Kasumi-1 (cell line): ENCODE measurements around the gene USH1C.

Source experiments
- DNase-seq, 2 experiments: peaks; one replicate each; lab custom pipeline; 2025; lab: John Stamatoyannopoulos, UW

Gene USH1C

DNA sequence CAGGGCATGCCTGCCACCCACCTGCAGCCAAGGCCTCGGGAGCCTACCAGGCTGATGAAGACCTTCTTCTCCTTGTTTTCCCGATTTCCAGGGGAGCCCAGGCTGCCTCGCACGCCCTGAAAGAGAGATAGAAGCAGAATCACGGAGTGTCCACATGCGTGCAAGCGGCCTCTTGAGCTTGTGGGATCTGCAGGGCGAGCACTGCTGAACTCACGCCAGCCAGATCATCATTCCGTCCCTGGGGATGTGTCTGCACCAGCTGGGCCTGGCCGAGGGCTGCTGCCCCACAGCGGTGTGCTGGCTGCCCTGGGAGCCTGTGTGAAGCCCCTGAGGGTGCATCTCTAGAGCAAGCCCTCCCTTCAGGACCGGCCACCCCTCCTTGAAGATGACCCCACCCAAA is 17.9 kb downstream of the USH1C start:
- no peak for DNase-seq

DNA sequence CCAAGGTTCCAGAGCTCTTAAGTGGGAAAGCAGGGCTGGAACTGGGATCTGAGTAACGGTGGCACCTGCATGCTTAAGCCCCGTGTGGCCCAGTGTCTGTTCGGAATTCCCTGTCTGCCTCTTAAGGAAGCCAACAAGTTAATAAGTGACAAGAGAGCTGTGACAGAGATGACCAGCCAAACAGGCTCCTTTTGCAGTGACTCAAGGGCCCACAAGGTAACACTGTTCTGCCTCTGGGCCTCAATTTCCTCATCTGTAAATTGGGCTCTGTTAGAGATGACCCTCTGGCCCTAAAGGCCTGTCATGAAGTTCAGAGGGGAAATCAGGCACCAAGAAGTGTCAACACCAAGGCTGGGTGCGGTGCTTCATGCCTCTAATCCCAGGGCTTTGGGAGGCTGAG is 18.6 kb downstream of the USH1C start:
- no peak for DNase-seq

DNA sequence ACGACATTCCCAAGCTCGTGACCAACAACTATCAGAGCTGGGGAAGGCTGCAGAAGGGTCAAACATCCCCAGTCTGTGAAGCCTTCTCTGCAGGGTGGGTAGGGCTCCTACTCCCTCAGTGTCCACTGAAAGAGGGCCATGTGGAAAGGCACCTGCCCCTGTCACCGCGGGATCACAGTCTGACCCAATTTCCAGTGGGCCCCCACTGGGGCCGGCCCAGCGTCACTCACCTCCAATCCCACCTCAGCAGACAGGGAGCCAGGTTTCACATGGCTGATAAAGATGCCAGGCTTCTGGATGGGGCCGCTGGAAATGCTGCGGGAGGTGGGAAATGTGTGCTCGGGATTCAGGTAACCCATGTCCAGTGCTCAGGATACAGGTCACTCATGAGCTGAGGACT is 20.0 kb downstream of the USH1C start:
- no peak for DNase-seq

DNA sequence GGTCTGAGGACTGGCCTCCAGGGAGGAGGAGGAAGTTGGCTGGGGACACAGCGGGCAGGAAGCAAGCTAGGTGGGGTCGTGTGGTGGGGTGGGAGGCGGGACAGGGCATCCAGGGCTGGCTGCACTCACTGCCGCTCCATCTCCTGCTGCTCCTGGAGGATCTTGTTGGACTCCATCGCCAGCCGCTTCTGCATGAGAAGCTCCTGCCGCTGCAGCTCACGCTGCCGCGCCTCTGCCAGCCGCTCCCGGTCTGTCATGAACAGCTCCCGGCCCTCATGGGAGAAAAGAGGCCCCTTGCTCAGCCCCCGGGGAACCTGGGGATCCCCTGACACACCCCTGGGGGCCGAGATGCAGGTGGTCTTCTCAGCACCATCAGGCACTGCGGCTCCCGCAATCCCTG is 21.6 kb downstream of the USH1C start:
- no peak for DNase-seq

DNA sequence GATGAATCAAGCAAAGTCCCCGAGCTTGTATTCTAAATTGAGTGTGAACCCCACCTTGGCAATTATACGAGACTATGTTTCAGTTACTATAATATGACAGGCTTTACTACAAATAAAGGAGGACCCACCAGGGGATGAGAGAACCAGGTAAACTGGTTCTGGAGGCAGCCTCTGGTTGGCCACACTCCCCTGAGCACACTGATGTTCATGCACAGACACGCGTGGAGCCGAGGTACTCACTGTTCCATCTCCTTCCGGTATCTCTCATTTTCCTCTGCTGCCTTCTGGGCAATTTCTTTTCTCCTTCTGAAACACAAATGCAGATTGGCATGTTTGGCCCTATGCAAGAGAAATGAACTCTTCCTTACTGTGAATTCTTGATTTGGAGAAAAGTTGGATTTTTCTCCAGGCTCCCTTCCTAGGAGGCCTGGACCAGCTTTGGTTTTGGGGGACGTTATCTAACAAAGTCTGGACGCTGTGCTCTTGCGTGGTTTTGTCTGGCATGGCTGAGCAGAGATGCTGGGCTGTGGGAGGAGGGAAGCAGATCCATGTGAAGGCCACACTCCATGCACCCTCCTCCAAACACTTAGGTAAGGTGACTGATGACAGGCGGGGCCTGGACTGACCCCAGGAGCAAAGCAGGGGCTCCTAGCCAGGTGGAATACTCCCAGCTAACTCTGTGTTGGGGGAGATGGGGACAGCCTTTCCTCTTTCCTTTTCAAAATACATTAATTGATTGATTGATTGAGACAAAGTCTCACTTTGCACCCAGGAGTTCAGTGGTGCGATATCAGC is 22.9 kb downstream of the USH1C start:
- DNase-seq, result no peak

DNA sequence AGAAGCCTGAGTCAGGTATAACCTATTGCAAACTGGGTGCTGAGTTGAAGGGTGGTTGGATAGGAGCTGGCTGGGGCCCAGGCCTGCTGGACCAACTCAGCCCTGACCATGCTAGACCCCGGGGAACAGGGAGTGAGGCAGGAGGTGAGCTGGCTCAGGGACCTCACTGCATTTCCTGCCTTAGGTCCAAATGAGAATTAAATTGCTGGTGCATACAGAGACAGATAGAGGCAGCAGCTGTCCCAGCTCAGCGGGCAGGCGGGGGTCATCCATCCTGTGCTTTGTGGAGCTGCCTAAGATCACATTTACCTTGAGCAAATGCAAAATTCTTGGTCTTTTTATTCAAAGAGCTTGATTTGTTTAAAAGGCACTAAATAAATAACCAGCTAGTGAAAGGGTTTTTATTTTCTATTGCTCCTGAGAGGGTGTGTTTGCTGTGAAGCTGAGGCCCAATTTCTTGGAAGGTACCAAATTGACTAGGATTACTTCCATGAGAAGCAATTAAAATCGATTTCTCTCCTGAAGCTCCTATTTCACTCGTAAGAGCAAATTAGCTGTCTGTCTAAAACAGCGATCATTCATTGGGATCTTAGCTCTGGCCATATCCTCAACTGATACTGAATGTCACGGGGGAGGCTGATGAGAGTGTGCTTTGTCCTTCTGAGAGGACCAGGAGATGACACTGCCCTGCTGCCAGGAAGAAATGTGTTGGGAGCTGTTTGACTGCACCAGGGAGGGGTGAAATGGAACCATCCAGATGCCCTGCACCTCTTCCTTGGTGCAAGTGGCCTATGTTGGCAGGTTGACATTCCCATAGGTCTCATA is 24.9 kb downstream of the USH1C start:
- DNase-seq, result no peak

DNA sequence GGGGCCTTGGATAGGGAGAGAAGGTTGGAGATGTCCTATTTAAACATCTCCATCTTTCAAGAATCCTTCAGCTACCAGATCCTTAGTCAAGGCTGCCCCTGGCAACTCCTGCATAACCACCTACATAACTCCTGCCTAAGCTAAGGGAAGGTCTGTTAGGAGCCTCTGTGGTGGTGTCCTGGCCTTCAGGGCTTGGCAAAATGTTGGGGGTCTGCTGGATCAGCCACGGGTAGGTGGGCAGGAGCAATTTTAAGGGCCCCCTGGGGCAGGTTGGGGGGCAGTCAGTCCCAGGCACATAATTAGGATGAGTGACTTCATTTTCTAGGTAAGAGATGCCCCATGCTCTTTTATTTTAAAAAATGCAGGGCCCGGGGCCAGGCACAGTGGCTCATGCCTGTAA is 25.9 kb downstream of the USH1C start:
- DNase-seq, result no peak

DNA sequence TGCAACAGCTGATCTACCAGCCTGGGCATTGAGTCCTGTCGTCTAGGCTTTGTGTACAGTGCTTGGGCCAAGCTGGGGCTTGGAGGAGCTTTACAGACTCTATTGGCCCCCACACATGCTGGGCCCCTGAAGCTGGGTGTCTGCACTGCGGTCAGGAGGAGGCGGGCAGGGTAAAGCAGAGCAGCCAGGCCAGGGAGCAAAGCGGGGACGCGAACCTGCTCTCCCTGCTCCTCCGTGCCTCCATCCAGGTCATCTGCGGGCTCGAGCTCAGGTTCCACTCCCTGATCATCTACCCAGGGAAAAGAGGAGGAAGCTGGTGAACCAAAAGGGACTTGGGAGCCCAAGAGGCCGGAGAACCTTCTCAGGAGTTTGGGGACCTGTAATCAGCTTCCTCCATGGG is 27.0 kb downstream of the USH1C start:
- no peak for DNase-seq

DNA sequence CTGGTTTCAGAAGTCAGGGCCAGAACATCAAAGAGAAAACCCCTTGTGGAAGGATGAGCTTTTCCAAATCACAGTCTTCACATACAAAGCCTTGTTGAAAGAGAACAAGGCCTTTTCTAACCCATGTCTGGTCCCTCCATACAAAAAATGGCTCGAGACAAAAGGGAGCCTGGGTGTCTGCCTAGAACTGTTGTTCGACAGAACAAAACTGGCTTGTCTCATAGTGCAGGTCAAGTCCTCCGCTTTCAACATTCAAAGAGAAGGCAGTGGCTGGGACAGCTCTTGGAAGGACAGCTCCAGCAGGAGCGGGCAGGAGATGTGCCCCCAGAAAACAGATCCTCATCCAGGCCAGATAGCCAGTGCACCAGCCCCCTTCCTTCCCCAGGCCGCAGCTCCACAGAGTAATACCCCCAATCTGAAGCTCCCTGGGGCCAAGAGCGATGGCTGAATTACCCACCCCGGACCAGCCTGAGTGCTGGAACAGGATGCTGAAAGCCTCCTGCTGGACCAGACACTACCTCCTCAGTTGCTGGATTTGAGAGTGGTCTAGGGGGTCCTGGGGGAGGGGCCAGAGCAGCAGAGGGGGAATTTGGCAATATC is 27.6 kb downstream of the USH1C start:
- no peak for DNase-seq

DNA sequence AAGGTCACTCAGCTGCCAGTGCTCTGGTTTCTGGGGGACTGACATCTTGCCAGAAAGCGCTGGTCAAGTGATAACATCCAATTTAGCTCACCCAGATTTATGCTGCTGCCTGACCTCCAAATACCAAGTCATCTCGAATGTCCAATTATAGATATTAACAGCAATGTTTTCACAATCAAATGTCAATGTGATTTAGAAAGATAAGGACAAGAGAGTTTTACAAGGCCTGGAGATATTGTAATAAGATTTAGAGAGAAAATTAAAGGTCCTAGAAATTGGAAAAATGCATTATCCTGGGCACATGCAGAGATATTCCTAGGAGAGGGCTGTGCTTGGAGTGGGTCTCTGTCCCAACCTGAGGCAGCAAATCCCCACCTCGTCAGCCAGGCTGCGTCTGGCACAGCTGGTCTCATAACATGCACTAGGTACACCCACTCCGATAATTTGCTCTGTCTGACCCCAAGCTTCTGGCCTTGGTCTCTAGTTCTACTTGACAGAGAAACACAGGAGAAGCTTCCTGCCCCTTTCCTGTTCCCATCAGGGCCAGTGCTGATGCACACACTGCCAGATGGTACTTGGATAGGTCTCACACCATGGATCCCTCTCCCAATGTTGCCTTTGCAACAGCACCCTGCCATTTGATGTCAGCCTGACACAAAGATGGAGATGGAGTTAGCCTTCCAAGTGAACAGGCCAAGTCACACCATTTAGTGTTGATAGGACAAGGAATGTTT is 28.6 kb downstream of the USH1C start:
- DNase-seq, result no peak

DNA sequence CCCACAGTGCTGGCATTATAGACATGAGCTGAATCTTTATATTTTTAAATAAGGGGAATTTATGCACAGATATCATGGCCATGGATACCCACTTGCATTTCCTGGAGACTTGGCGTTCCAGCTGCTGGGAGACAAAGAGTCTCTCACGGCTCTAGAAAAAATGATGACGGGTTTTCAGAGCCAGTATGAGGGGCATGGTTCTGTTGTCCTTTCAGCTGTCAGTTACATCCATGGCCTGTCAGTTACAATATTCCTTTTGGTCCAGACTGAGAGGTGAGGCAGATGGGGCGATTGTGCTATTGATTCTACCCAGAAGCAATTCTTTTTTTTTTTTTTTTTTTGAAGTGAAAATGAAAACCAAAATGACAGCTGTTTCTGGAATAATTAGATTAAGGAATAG is 29.7 kb downstream of the USH1C start:
- DNase-seq, result no peak

DNA sequence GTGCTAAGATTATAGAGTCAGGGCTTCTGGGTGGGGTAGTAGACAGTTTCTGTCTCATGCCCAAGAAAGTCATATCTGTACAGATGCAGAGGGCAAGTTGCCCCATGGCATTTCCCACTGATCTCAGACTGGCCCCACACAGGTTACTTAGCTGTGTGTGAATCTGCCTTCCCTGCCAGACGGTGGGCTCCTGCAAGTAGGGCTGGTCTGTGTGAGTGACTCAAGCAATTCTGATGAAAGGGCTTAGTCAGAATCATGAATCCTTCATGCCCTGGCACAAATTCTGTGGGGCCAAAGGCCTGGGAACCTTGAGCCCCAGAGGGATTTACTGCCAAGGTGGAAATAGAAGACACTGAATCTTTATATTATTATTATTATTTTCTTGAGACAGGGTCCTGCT is 30.4 kb downstream of the USH1C start:
- no peak for DNase-seq

DNA sequence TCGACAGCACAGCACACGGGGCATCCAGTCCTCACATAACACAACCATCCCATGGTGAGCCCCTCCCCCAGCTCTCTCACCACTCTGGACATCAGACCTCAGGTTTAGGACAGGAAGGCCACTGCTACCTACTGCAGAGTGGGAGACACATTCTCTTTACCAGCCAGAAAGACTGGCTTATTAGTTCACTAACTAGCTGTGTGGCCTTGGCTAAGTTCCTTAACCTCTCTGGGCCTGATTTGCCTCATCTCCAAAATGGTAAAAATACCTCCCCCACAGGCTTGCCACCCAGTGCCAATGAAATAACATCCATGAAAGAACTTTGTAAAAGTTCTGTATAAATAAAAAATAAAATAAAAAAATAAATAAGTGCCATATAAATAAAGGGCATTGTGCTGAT is 32.1 kb downstream of the USH1C start:
- DNase-seq, result no peak

DNA sequence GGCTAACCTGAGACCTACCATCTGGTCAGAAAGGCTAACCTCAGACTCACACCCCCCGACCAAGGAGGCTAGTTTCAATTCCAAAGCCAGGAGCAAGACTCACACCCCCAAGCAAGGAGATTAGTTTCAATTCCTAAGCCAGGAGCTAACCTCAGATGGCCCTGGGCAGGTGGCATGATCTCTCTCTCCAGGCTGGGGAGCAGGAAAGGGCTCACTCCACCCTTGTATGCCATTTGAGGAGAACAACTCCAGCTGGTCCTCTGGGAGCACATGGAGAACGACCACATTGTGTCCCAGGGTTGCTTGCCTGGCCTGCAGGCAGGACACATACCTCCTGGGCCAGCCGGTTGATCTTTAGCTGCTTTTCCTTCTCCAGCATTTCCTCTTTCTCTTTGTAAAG is 32.6 kb downstream of the USH1C start:
- DNase-seq, result no peak

DNA sequence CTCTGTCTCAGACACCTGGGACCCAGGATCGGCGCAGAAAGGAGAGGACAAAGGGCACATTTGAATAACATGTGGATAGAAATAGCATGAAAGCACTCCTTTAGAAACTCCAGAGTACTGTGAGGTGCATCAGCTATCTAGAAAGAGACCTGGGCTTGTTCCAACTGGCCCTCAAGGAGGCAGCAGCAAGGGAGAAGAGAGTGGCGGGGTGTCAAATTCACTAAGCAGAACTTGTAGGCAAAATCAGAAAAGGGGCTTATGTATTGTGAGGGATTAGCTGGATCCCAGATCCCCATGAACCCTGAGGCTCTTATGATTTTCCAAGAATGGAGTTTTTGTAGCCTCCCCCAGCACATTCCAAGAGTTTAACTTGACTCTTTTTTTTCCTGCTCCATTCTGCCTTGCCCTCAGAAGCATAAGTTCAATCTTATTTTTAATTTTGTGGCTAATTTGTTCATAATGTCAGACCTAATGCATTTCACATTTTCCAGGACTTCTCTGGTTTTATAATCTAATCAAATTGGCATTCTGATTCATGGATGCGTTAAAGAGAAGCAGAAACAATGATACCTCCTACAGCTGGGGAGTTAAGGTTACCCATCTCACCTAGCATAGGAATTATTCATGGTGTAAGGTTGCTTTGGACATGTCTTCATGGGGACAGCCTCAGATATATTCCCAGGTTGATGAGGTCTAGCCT is 33.6 kb downstream of the USH1C start:
- DNase-seq, result no peak

DNA sequence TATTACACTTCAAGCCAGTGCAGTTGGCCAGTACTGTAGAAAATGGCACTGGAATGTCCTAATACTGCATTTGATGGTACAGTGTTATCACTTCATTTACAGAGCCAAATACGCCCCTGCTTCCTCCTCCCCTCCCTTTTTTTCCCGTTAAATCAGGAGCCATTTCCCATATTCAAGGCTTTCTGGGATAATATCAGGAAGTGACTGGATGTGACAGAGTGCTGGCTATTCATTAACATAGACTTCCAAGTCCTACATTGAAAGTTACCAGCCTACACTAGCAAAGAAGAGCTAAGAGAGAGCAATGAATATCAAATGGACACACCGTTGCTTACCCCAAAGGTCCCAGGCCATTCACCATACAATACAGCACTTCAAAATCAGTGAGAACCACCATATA is 35.4 kb downstream of the USH1C start:
- no peak for DNase-seq

DNA sequence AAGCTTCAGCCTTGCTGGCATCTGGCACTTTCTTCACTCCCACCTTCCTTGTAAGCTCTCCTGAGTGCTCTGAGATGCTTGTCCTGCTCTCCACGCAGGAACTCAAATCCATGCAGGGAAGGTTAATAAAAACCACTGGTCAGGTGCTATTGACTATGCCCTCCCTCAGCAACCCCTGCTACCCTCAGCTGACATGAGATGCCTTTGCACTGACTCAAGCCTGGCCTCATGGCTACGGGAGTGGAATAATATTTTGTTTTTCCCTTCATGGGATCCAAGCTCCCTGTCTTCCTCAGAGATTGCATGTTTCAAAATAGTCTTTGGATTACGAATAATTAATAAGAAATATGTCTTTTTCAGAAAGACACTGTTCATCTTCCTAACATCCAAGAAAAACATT is 35.9 kb downstream of the USH1C start:
- DNase-seq, result no peak

DNA sequence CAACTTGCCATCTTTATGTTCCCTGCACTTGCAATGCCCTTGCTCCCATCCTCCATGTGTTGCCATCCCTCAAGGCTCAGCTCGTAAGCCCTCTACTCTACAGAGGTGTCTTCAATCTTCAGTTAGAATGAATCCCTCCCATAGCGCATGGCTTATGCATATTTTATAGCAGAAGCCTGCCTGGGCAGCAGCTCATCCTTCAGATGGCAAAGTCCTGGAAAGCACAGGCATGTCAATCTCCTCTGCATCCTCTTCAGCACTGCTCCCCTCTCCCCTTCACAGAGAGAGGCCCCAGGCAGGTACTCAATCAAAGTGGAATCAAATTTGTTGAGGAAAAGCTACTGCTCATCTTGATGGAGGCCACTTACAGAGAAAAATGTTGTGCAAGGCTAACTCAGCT is 36.4 kb downstream of the USH1C start:
- no peak for DNase-seq

DNA sequence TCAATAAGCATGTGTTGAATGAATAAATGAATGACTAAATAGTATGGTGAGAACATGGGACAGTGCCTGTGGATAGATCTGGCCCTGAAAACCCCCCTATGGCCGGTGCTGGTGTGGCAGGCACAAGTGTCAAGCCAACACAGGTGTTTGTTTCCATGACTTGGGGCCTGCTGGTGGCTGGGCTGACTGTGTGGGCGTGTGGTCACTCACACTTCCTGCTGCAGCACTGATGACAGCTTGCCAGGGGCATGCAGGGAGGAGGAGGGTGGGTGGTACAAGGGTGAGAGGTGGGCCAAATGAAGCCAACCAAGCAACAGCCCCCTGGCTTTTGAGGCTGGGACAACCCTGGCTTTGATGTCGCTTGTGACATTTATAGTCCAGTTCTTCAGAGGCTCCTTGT is 37.3 kb downstream of the USH1C start:
- DNase-seq, result no peak

DNA sequence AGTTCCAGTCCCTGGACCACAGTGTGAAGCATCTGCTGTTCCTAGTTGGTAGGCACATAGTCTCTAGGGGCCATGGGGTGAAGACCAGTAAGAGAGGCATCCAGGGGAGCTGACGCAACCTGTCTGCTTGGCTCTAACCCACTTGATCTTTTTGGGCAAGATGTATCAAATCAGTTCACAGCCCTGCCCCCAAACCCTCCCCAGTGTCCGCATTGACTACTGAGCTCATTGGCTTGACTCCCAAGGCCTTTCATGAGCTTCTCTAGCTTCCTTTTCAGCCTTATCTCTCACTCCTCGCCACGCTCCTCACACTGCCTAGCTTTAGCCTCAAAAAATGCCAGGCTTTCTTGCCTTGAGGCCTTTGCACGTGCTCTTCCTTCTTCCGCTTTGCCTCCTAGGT is 37.9 kb downstream of the USH1C start:
- DNase-seq, result no peak

DNA sequence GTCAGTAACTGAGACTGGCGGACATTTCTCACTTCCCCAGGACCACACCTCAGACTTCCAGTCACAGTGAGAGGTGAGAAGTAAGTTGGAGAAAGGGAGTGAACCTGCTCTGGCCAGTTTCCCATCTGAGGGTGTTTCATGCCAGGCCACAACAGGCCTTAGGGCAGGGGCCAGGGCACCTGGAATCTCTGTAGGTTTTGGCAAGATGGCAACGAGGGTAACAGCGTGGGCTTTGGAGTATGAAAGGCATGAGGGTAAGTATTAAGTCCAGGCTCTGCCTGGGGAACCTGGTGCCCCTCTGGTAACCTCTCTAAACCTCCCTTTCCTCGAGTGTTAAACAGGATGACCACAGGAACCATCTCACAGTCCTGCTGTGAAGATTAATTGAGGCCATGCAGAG is 39.1 kb downstream of the USH1C start:
- no peak for DNase-seq
